Fibroblast of mammary gland (primary cell): Measurements from ENCODE around the gene TATDN2.
"Not testable (repeated sequence)": the region's sequence is repeated elsewhere in the genome, so short reads cannot be mapped to it uniquely, and the experiment has no call there.

Experiments
- DNase-seq: peaks from one replicate; pipeline ENCODE4 v3.0.0-alpha.2; 2010; ENCODE audit warnings: low read depth
- H3K4me3 ChIP-seq: 2 replicates; pipeline ENCODE4 v1.5.1; 2011; ENCODE audit warnings: low read depth, mild to moderate bottlenecking, low read length, moderate library complexity; ENCODE audit not compliant: control insufficient read depth
- CTCF ChIP-seq: conservative IDR thresholded peaks from 2 replicates; pipeline ENCODE4 v1.5.1; 2011; ENCODE audit warnings: low read depth, low read length, inconsistent platforms; ENCODE audit not compliant: control insufficient read depth, insufficient read depth

Gene TATDN2

GRCh38 chr3:10289787-10290355, 41.6 kb downstream of the TATDN2 start:
- no peak for TF ChIP-seq CTCF
- no peak for DNase-seq
- no peak overlapping the region for H3K4me3 ChIP-seq

GRCh38 chr3:10290481-10291176, 42.4 kb downstream of the TATDN2 start:
- no peak overlapping the region for H3K4me3 ChIP-seq
- no peak for TF ChIP-seq CTCF
- DNase-seq, result no peak

- no peak for DNase-seq
- no peak overlapping the region for H3K4me3 ChIP-seq
- no peak for TF ChIP-seq CTCF
Observed at GRCh38 chr3:10291641-10292040, 43.4 kb downstream of the TATDN2 start.

DNA sequence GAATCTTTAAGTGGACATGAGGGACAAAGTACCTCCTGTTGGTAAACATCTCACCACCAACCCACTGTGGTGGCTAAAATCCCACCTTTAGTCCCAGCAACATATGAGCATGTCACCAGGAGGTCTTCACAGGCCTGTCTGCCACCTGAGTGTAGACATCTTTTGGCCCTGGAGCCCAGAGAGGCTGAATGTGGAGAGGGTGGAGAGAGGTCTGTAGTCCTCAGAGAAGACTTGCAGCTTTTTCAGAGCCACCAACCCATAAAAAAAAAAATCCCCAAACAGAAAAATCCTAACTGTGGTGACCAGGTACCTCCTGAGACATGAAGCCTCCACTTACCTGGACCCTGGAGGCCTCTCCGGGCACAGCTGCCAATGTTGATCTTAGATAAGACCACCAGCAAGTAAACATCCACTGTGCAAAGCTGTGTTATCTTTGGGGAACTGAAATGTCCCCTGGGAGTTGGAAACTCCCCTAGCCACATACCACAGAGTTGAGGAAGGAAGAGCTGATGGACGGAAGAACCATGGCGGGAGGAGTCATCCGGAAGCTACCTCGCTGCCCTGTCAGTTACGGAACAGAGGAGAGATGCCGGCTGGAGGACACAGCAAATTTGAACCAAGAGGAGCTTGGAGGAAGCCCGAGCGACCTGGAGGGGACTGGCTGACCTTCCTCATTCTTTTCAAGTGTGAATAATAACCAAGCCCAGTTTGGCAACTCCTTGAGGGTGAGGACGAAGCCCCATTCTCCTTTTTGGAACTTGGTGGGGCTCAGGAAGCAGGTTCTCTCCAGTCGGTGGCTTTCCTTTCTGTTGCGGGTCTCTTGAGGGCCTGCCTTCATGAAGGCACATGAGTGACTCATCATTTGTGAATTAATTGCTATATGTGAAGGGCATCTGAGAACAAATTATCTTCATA, 44.5 kb downstream of the TATDN2 start, which contains the start of gene GHRL:
GHRL (minus strand) TSS at position 443 of the 915 bp plus-strand sequence. CDS start 2,767 bp downstream, outside the sequence.
- no peak within 1 kb of the TSS for H3K4me3 ChIP-seq
- TF ChIP-seq CTCF, result no peak
- no peak for DNase-seq

GRCh38 chr3:10294030-10294586, 45.8 kb downstream of the TATDN2 start:
- TF ChIP-seq CTCF, result no peak
- no peak for DNase-seq
- no peak overlapping the region for H3K4me3 ChIP-seq

DNA sequence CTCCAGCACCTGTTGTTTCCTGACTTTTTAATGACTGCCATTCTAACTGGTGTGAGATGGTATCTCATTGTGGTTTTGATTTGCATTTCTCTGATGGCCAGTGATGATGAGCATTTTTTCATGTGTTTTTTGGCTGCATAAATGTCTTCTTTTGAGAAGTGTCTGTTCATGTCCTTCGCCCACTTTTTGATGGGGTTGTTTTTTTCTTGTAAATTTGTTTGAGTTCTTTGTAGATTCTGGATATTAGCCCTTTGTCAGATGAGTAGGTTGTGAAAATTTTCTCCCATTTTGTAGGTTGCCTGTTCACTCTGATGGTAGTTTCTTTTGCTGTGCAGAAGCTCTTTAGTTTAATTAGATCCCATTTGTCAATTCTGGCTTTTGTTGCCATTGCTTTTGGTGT, 49.8 kb downstream of the TATDN2 start:
- not testable (repeated sequence) for DNase-seq, H3K4me3 ChIP-seq
